Measurements from ENCODE around the gene LEP.
"Not testable (repeated sequence)": the region's sequence is repeated elsewhere in the genome, so short reads cannot be mapped to it uniquely, and the experiment has no call there.

Gene LEP

DNA sequence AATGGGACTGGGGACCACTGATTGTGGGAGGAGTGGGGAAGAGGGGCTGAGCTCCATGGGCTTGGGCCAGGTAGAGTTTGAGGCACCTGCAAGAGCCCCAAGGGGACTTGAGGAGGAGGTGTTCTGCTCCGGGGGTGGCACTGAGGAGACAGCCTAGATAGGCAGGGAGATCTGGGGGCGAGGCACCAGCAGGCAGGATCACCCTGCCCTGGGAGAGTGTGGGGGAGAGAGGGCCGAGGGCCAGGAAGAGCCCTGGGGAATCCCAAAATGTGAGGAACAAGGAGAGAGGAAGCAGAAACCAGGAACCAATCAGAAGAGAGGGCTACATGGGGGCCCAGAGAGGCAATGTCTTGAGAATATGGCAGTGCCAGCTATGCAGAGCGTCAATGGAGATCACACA, 34.6 kb downstream of the LEP start:
- no peak for DNase-seq

DNA sequence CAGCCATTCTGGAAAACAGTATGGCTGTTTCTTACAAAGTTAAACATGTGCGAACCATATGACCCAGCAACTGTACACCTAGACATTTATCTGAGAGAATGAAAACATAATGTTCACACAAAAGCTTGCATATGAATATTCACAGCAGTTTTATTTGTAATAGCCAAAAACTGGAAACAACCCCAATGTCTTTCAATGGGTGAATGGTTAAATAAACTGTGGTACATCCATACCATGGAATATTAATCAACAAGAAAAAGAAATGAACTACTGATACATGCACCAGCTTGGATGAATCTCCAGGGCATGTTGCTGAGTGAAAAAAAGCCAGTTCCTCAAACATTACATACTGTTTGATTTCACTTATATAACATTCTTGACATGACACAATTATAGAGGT, 37.3 kb downstream of the LEP start:
- no peak for DNase-seq

DNA sequence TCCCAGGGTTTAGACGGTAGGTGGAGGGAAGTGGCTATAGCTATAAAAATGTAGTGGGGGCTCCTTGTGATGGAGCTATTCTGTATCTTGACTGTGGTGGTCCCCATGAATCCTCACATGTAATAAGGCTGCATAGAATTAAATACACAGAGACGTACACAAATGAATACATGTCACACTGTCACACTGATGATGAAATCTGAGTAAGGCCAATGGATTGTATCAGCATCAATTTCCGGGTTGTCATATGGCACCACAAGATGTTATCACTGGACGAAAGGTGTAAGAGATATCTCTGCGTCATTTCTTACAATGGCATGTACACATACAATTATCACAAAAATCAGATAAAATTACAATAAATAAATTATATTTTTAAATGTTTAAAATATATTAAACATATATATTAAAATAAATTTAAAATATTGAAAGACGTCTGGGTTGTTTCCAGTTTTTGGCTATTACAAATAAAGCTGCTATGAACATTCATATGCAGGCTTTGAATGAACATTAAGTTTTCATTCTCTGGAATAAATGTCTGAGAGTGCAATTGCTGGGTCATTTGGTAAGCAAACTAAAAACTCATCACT, 38.1 kb downstream of the LEP start:
- no peak for DNase-seq

DNA sequence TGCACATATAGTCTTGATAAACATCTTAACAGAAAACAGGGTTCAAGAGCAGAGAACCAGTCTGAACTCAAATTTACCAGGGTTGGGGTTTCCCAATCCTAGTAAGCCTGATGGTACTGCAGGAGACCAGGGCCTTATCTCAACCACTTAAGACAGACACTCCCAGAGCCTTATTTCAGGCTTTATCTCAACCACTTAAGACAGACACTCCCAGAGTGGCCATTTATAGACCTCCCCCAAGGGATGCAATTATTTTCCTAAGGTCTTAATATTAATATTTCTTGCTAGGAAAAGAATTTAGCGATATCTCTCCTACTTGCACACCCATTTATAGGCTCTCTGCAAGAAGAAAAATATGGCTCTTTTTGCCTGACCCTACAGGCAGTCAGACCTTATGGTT, 39.4 kb downstream of the LEP start:
- not testable (repeated sequence) for DNase-seq

DNA sequence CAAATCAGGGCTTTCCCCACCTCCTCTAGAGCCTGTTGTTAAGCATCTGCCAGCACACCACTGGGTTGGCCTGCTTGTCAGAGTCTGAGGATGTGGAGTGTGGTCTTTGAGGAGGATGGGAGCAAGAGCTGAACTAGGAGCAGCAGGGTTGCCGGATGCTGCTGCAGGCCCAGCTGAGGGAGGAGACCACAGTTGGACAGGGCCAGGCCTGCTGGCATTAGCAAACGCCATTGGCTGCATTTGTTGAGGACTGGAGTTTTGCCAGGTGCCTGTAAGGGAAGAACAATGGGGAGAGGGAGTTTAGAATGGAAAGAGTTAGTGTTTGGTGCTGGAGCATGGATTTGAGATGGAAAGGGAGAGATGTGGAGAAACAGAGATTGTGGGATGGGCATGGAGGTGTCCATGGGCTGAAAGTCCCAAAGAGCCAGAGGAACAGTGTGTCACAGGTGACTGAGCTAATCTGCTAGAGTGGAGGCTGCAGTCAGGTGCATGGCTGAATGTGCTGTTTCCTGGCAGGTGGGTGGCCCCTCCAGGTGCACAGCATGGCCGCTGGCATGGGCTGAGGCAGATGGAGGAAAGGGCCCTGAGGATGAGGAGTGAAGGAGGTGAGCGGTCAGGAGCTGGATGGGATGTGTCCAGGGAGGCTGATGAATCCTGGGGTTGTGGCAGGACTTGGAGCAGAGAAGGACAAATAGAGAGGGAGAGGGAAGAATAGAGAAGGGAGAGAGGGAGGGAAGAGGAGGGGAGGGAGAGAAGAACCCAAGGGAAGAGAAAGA, 40.7 kb downstream of the LEP start:
- DNase-seq = no peak

DNA sequence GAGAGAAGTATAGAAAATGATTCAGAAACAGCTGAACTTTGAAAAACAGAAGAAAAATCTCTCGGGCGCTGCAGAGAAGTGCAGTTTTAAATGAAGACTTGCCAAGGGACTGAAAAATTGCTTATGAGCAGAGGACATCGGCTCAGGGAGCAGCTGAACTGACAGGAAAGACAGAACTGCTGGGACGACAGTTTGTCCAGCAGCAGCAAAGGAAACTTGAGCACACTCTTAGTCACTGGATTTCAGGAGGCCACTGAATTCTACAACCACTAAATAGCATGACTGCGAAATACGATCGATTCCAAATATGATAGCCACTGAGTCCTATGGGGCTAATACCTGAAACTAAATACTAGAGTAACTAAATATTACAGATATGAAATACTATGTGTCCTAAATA, 43.0 kb downstream of the LEP start:
- no peak for DNase-seq

DNA sequence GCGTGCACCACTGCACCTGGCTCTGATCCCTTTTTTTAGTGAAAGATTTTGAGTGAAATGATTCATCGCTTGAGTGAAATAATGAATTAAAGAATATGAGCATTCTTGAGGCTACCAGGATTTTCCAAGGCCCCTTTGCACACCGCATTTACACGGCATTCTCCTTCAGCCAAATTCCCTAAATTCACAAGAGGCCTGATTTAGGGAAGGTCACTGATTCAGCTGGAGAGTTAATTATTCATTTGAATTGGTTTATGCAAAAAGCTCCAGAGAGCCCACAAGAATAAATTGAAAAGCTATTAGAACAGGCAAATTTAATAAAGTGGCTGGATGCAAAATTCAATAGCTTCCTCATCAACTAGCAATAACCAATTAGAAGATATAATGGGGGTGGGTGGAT, 46.5 kb downstream of the LEP start:
- no peak for DNase-seq

DNA sequence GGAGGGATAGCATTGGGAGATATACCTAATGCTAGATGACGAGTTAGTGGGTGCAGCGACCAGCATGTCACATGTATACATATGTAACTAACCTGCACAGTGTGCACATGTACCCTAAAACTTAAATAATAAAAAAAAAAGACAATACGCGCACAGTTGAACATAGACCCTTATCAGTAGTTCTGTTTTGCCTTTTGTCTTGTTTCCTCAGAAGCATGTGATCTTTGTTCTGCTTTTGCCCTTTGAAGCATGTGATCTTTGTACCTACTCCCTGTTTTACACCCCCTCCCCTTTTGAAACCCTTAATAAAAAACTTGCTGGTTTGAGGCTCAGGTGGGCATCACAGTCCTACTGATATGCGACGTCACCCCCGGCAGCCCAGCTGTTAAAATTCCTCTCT, 56.9 kb downstream of the LEP start:
- not testable (repeated sequence) for DNase-seq

DNA sequence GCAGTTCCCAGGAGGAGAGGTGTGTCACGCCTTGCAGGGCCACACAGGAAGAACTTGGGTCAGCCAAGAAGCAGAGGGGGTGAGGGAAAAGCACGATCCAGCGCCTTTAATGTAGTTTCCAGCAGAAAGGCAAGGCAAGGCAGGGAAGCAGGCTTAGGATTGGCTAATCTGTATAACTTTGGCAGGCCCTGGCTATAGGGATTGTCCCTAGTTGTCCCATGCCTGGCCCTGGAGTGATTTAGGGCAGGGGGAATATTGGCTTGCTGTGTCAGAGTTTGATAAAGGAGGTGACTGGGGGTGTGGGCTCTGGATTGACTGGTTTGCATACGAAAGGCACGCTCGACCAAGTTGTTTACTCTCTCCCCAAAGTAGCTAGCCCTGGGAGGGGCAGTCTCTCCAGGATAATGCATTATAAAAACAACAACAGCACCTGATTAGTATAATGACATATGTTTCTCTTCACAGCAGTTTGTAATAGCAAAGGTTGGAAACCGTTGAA, 58.1 kb downstream of the LEP start:
- no peak for DNase-seq

DNA sequence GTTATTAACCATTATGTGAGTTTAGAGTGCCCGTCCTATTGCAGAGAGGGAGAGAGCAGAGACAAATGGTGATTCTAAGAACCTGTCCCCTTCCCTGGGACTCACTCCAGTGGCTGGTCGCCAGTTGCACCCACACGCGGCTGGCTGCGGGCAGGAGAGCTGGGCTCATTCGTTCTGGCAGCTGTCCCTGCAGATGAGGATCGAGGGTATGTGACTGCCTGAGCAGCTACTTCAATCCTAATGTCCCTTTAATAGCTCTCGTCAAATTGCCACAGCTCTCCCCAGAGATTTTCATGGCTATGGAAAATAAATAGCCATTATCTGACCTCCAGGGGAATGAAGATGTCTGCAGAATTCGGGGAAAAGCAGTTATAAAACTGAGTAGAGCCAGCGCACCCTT, 61.1 kb downstream of the LEP start:
- no peak for DNase-seq

DNA sequence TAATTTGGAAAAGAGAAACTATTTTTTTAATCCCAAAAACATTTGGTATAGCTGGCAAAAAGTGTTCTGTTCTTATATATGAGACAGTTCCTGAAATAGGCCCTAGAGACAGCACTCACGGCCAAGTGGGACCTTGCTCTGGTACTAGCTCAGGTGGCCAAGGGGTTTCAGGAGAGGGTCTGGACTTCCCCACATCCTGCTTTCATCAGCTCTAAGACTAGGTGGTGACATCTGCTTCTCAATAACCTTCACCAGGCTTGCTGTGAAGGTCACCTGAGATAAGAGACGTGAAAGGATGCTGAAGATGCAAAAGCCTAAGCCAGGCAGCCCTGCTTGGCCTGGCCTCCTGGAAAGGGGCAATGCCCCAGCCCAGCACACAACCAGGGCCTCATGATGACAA, 62.1 kb downstream of the LEP start:
- no peak for DNase-seq

DNA sequence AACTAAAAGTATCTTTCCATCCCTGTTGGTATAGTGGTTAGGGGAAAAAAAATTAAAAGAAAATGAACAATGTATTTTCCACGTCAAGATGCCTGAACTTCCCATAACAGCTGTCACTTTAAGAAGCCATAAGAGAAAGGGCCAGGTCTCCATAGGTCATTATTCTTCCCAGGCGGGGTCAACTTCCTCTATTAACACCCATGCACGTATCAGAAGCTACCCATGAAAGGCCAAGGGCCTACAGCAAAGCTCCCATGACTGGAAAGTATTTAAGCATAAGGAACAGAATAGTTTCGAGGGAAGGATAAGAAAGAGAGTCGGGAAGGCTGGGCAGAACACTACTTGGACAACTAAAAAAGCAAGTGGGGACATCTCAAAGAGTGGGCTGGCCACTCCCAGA, 62.6 kb downstream of the LEP start:
- no peak for DNase-seq

DNA sequence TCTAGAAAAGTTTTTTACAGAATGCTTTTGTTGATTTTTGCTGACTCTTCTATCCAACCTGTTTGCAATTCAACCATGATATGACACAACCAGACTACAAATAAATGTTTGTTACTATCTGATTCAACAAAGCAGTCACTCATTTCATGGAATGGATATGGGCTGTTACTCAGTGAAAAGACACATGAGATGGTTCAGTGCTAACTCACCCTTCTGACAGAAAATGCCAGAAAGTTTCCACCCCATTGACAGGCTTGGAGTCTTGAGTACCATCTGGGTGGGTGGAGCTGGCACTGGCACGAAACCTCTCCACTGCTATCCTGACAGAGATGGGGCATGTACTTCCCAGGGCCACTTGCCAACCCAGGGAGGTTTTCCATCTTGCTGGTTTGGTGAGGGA, 63.1 kb downstream of the LEP start:
- DNase-seq = no peak

DNA sequence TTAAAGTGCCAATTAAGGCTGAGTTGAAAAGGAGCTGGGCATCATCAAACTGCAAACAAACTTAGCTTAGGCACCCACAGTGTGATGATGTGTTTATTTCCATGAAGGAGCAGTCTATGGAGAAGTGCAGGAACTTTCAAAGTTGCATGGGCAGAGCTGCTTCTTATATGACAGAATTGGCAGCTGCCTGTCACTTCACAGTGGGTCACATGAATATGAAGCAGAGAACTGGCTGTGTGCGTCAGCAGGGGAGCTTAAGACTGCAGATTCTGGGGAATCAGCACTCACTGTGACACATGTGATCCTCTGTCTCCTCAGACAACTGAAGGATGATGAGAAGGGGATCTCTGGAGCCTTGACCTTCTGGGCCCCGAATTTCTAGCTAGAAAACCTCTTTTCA, 66.0 kb downstream of the LEP start:
- no peak for DNase-seq

Measured in effector CD4-positive, alpha-beta T cell (primary cell).